Keratinocyte (primary cell): ENCODE data around the gene TCF21.

Experiments used
- CTCF ChIP-seq, 3 experiments: IDR thresholded peaks in 1 of 3; conservative IDR thresholded peaks in 1 of 3; optimal IDR thresholded peaks in 1 of 3; 2 replicates in 2 of 3; 3 replicates in 1 of 3; pipeline versions ENCODE3 to v1.5.1; 2011; ENCODE audit warnings: low read length in 3 of 3, mild to moderate bottlenecking in 3 of 3, moderate library complexity in 2 of 3, control low read depth in 1 of 3, inconsistent platforms in 1 of 3; ENCODE audit not compliant: insufficient read depth in 2 of 3; ENCODE audit errors: extremely low read depth in 1 of 3
- EZH2 ChIP-seq: IDR thresholded peaks from one replicate; pipeline ENCODE4 v1.6.1; 2012; ENCODE audit warnings: inconsistent platforms, mild to moderate bottlenecking, low read length, moderate library complexity

- TF ChIP-seq EZH2 (no peak), CTCF (optimal IDR thresholded peaks at IDR 0.05 in 1 of 3, IDR thresholded peaks at IDR 0.05 in 1 of 3, conservative IDR thresholded peaks at IDR 0.05 in 1 of 3; ENCODE audit: extremely low read depth in 1 of 3, insufficient read depth in 2 of 3, low read length in 3 of 3) (no peak)
Measured at GRCh38 chr6:133857696-133858095, 31.2 kb upstream of the TCF21 start.
